Peyer's patch (tissue), 4 donors: ENCODE results near the gene DNMT3A. TPM values are rescaled to one million over a fixed set of nuclear protein-coding genes. Genes with fewer than 3 reads are reported as not detected.
A peak's percentile ranks its signal among the peaks of the same experiment; 100 is the strongest.

ENCODE experiments used
- DNase-seq, 3 donors: peaks; one replicate each; pipeline ENCODE4 v3.0.0-alpha.2; 2017 to 2019
- H3K27ac ChIP-seq, 4 donors: fragments of 200-600 bp; sonication (generic); one replicate each; pipeline ENCODE4 v1.5.1; 2016 to 2019
- H3K27me3 ChIP-seq, 2 donors: fragments of 200-600 bp; sonication (generic); one replicate each; pipeline ENCODE4 v1.5.1; 2019
- H3K36me3 ChIP-seq, 3 donors: fragments of 200-600 bp; sonication (generic); one replicate each; pipeline ENCODE4 v1.5.1; 2016 to 2019
- H3K4me1 ChIP-seq, 4 donors: fragments of 200-600 bp; sonication (generic); one replicate each; pipeline ENCODE4 v1.5.1; 2016 to 2019
- H3K4me3 ChIP-seq, 4 donors: fragments of 200-600 bp; sonication (generic); 1 replicate in 3 of 4; 2 replicates in 1 of 4; pipeline ENCODE4 v1.5.1; 2016 to 2019; ENCODE audit warnings: mild to moderate bottlenecking in 1 of 4
- H3K9me3 ChIP-seq, 4 donors: fragments of 200-600 bp; sonication (generic); one replicate each; pipeline ENCODE4 v1.5.1; 2016 to 2019; ENCODE audit warnings: mild to moderate bottlenecking in 1 of 4
- CTCF ChIP-seq, 6 experiments: fragments of 450-650 bp in 4 of 6; fragments of 200-600 bp in 2 of 6; sonication (generic) in 1 of 6; IDR thresholded peaks; one replicate each; pipeline ENCODE4 v1.5.1; 2017 to 2019; ENCODE audit warnings: antibody characterized with exemption in 6 of 6, mild to moderate bottlenecking in 3 of 6, moderate library complexity in 1 of 6
- POLR2A ChIP-seq, 2 donors: fragments of 450-650 bp; IDR thresholded peaks; one replicate each; pipeline ENCODE4 v1.5.1; 2017; ENCODE audit warnings: antibody characterized with exemption in 2 of 2, mild to moderate bottlenecking in 2 of 2, moderate library complexity in 2 of 2
- total RNA-seq, 4 donors: library from RNA; depleted of rRNA; stranded (reverse); fragments of >200 nt; gene quantifications; one replicate each; pipeline ENCODE4 v1.1.0, GENCODE V29; 2016

The DNMT3A gene
- total RNA-seq, 4 donors from 2014 or later = 10.7 to 126 (median 27.7) TPM

GRCh38 chr2:25302758-25303375 lies 38.9 kb downstream of the DNMT3A start:
- TF ChIP-seq CTCF (IDR thresholded peaks at IDR 0.05) = no peak
- TF ChIP-seq POLR2A (IDR thresholded peaks at IDR 0.05) = no peak
- no peaks in the 10 kb centered on the region for H3K27me3 ChIP-seq
- H3K9me3 ChIP-seq = no peaks in the 10 kb centered on the region
- no peak for DNase-seq
- no peak overlapping the region for H3K27ac ChIP-seq
- H3K4me1 ChIP-seq = peaks cover 0 to 31% (median 16%) of the 10 kb centered on the region in 4 donors
- H3K4me3 ChIP-seq = no peak overlapping the region
- H3K36me3 ChIP-seq = peaks cover 0 to 18% (median 0%) of the 10 kb centered on the region in 3 donors

DNA sequence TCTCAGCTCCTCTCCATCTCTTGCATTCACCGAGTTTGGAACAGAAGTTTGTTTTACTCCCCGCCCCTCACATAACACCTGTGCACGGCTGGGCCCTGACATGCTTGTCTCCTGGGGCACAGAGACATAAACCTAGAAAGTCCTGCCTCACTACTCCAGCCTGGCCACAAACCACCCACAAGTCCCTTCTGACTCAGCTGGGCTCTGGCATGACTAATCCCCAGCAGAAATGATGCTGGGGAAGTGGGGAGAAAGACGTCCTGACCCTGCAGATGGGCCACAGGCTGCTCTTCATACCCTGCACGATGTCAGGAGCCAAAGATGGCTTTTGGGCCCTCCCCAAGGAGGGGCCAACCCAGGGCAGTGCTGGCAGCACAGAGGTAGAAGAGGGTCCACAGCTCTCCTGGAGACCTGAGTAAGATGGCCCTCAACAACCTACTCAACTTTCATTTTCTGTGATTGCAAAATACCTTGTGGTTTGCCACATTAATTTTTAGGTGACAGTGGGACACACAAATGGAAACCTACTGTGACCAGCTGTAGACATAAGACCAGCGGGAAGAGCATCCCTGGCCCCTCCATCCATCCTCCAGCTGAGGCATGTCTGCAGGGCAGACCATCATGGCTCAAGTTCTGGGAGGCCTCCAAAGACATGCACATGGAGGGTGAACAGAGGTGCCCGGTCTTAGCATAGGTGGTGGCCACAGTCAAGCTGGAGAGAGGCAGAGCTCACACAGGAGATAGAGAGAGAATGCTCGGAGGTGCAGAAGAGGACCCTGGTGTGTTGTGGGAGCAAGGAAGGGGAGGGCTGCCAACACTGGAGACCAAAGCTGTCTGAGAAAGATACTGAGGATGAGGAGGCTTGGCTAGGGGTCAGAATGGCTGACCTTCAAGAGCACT lies 40.0 kb downstream of the DNMT3A start:
- H3K9me3 ChIP-seq = no peaks in the 10 kb centered on the region
- peak in 2 of 3 donors; percentile 75 to 77 for DNase-seq
- peak overlapping the region in 2 of 4 donors; percentile 4 to 60 for H3K27ac ChIP-seq
- H3K4me1 ChIP-seq = peaks cover 0 to 31% (median 16%) of the 10 kb centered on the region in 4 donors
- peaks cover 0 to 17% (median 0%) of the 10 kb centered on the region in 3 donors for H3K36me3 ChIP-seq
- TF ChIP-seq POLR2A (IDR thresholded peaks at IDR 0.05) = no peak
- no peak for TF ChIP-seq CTCF (IDR thresholded peaks at IDR 0.05)
- no peaks in the 10 kb centered on the region for H3K27me3 ChIP-seq
- H3K4me3 ChIP-seq = no peak overlapping the region

DNA sequence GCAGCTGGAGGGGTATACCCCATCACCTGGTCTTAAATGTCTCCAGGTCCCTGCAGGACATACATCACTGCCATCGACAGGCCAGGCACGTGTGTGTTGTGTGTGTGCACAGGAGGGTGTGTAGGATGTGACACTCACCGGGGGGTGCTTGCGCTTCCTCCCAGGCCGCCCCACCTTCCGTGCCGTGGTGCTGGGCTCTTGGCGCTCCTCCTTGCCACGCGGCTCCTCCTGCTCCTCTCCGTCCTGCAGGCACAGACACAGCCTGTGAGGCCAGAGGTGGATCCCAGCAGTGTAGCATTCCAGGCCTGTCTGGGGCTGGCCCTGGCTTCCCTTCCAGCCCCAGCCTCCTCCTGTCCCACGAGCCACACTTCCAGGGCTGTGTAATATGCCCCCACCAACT lies 41.7 kb downstream of the DNMT3A start:
- Histone ChIP-seq H3K4me1 (peaks cover 0 to 30% (median 17%) of the 10 kb centered on the region in 4 donors), H3K27ac (no peak overlapping the region), H3K4me3 (no peak overlapping the region), H3K9me3 (no peaks in the 10 kb centered on the region), H3K27me3 (no peaks in the 10 kb centered on the region), H3K36me3 (peaks cover 0 to 17% (median 0%) of the 10 kb centered on the region in 3 donors)
- TF ChIP-seq POLR2A (IDR thresholded peaks at IDR 0.05) = no peak
- TF ChIP-seq CTCF (IDR thresholded peaks at IDR 0.05) = no peak
- DNase-seq = no peak

DNA sequence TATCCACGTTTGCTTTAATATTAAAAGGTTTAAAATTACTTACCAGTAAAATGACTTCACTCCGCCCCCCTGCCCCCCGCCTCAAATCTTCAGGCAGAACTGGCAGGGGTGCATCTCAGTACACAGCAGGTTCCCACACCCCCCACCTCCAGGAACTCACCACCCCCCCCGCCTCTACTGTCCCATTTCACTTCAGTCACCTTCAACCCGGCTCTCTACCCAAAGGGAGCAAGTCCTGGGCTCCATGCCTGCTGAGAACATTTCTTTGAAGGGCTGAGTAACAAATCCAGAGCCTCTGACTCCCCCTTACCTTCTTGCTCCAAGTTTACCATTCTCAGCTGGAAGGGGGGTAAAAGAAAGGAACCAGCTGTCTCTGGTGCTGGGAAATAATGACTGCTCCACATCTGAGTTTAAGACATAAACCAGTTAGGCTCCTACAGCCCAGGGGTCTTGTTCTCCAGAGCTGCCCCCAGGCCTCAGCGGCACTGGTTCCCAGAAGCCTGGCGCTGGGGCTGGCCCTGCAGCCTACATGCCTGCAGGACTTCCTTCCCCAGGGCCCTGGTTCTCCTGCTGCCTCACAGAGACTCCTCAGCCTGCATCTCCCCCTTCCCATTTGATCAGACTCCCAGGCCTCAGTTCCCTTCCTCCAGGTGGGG lies 42.8 kb downstream of the DNMT3A start:
- peaks cover 0 to 36% (median 28%) of the 10 kb centered on the region in 4 donors for H3K4me1 ChIP-seq
- no peaks in the 10 kb centered on the region for H3K27me3 ChIP-seq
- no peaks in the 10 kb centered on the region for H3K9me3 ChIP-seq
- H3K36me3 ChIP-seq = peaks cover 0 to 17% (median 0%) of the 10 kb centered on the region in 3 donors
- H3K4me3 ChIP-seq = no peak overlapping the region
- no peak for DNase-seq
- H3K27ac ChIP-seq = no peak overlapping the region
- TF ChIP-seq POLR2A (IDR thresholded peaks at IDR 0.05) (no peak), CTCF (IDR thresholded peaks at IDR 0.05) (no peak)

- Histone ChIP-seq H3K36me3 (peaks cover 0 to 13% (median 0%) of the 10 kb centered on the region in 3 donors), H3K4me1 (peaks cover 0 to 36% (median 25%) of the 10 kb centered on the region in 4 donors)
Observed at GRCh38 chr2:25297738-25298137, 44.0 kb downstream of the DNMT3A start.

More at GRCh38 chr2:25297738-25298137, 44.0 kb downstream of the DNMT3A start:
- TF ChIP-seq POLR2A (IDR thresholded peaks at IDR 0.05) (no peak), CTCF (IDR thresholded peaks at IDR 0.05) (no peak)
- Histone ChIP-seq H3K4me3 (no peak overlapping the region), H3K9me3 (no peaks in the 10 kb centered on the region), H3K27ac (no peak overlapping the region), H3K27me3 (no peaks in the 10 kb centered on the region)
- DNase-seq = no peak
